Panc1 (cell line): Measurements from ENCODE around the gene TAS2R13. TPM values are rescaled to one million over a fixed set of nuclear protein-coding genes. Genes with fewer than 3 reads are reported as not detected.

Source experiments
- ATAC-seq: fragments of 200-7000 bp; cut with Tn5 transposase; 2 replicates; pipeline ENCODE4 v1.9.1; 2020; ENCODE audit warnings: mild to moderate bottlenecking, moderate library complexity
- BruUV-seq: library from RNA; stranded (reverse); fragments of 400-500 nt; replicated peaks from 2 replicates; lab custom pipeline; 2021; lab: Mats Ljungman, UMichigan
- CTCF ChIA-PET: fragments of 300-600 bp; sonication (Branson Sonifier 250); formaldehyde crosslinking; loops from one replicate; lab custom pipeline; 2022; ENCODE audit warnings: antibody characterized with exemption; lab: Charles Lee
- POLR2A ChIA-PET: fragments of 300-600 bp; sonication (Branson Sonifier 250); formaldehyde crosslinking; loops from one replicate; lab custom pipeline; 2022; ENCODE audit warnings: antibody characterized with exemption; lab: Charles Lee
- DNase-seq: peaks from one replicate; pipeline ENCODE4 v3.0.0-alpha.2; 2010; ENCODE audit warnings: low read depth, low spot score
- H3K27ac ChIP-seq: 2 replicates; pipeline ENCODE4 v1.5.1; 2011; ENCODE audit warnings: mild to moderate bottlenecking, low read length, inconsistent platforms
- H3K27me3 ChIP-seq: fragments of 200-500 bp; sonication (Bioruptor generic); 2 replicates; pipeline ENCODE4 v1.6.0; 2014; ENCODE audit warnings: low read length, inconsistent platforms; ENCODE audit not compliant: control insufficient read depth, insufficient read depth
- H3K36me3 ChIP-seq: fragments of 200-500 bp; sonication (Bioruptor generic); 2 replicates; pipeline ENCODE4 v1.5.1; 2014; ENCODE audit warnings: inconsistent platforms, mild to moderate bottlenecking, low read length, moderate library complexity; ENCODE audit not compliant: control insufficient read depth, insufficient read depth
- H3K4me1 ChIP-seq: 2 replicates; pipeline ENCODE4 v1.5.1; 2011; ENCODE audit warnings: inconsistent platforms, mild to moderate bottlenecking, low read length, moderate library complexity; ENCODE audit not compliant: control insufficient read depth, insufficient read depth
- H3K4me3 ChIP-seq, 2 experiments: 2 replicates each; pipeline ENCODE4 v1.5.1; 2011 to 2012; ENCODE audit warnings: low read depth in 2 of 2, low read length in 2 of 2, mild to moderate bottlenecking in 2 of 2, inconsistent platforms in 1 of 2, moderate library complexity in 1 of 2
- H3K9me3 ChIP-seq: fragments of 200-500 bp; sonication (Bioruptor generic); 2 replicates; pipeline ENCODE4 v1.5.1; 2014; ENCODE audit warnings: low read depth, mild to moderate bottlenecking, inconsistent platforms, low read length, moderate library complexity; ENCODE audit not compliant: control insufficient read depth, insufficient read depth
- CTCF ChIP-seq: fragments of 450-650 bp; IDR thresholded peaks from 2 replicates; pipeline ENCODE4 v1.5.1; 2017; ENCODE audit warnings: mild to moderate bottlenecking
- POLR2AphosphoS5 ChIP-seq: IDR thresholded peaks from 2 replicates; pipeline ENCODE4 v1.6.1; 2012; ENCODE audit warnings: mild to moderate bottlenecking, low read depth, low read length, moderate library complexity
- REST ChIP-seq, 2 experiments: IDR thresholded peaks; 2 replicates each; pipeline ENCODE4 v1.6.1; 2011 to 2012; ENCODE audit warnings: low read depth in 2 of 2, control low read depth in 1 of 2, low read length in 1 of 2, mild to moderate bottlenecking in 1 of 2, moderate library complexity in 1 of 2; ENCODE audit not compliant: insufficient read depth in 1 of 2
- SIN3A ChIP-seq: IDR thresholded peaks from 2 replicates; pipeline ENCODE4 v1.6.1; 2012; ENCODE audit warnings: low read depth, mild to moderate bottlenecking, low read length, moderate library complexity, borderline replicate concordance; ENCODE audit not compliant: insufficient read depth
- TCF7L2 ChIP-seq: IDR thresholded peaks from 2 replicates; pipeline ENCODE4 v1.6.1; 2011; ENCODE audit warnings: mild to moderate bottlenecking, low read depth, low read length, inconsistent platforms
- in situ Hi-C: cut with HindIII; loops from 2 replicates; pipeline ENCODE4 v1.10.0; 2016; ENCODE audit warnings: low sequenced_read_pairs, low pct_unique_long_range_greater_than_20kb
- intact Hi-C: fragments of 100-400 bp; cut with micrococcal nuclease; formaldehyde crosslinking; loops from one replicate; pipeline ENCODE4 v1.10.0; 2022; ENCODE audit not compliant: unreplicated experiment
- total RNA-seq: library from RNA; stranded (reverse); gene quantifications from one replicate; pipeline ENCODE4 v1.2.1, GENCODE V29; 2021; ENCODE audit not compliant: unreplicated experiment

Gene TAS2R13
- total RNA-seq, 1 experiment from 2014 or later = 0.39 TPM

GRCh38 chr12:10952645-10953044 lies 43.3 kb upstream of the TAS2R13 start:
- intact Hi-C loops = no loop called here
- Histone ChIP-seq H3K4me3 (no peak overlapping the region), H3K27me3 (no peaks in the 10 kb centered on the region), H3K9me3 (no peaks in the 10 kb centered on the region), H3K27ac (no peak overlapping the region), H3K4me1 (no peaks in the 10 kb centered on the region), H3K36me3 (no peaks in the 10 kb centered on the region)
- no TSS peak for BruUV-seq
- CTCF ChIA-PET = no interaction called here
- no peak for ATAC-seq
- in situ Hi-C loops = no loop called here
- no peak for DNase-seq
- POLR2A ChIA-PET = no interaction called here
- no peak for TF ChIP-seq CTCF
- no peak for TF ChIP-seq SIN3A
- TF ChIP-seq POLR2AphosphoS5 = no peak
- no peak for TF ChIP-seq REST (IDR thresholded peaks at IDR 0.05; ENCODE audit: insufficient read depth in 1 of 2, low read depth in 2 of 2, low read length in 1 of 2)
- no peak for TF ChIP-seq TCF7L2

- no peaks in the 10 kb centered on the region for H3K27me3 ChIP-seq
- H3K4me1 ChIP-seq = no peaks in the 10 kb centered on the region
- ChIA-PET CTCF (interaction anchor here (0.6 kb wide), 1 partner anchor 605 kb away, joined by 3 read pairs; no protein-coding TSS in a partner anchor), POLR2A (no interaction called here)
- in situ Hi-C loops (no loop called here), intact Hi-C loops (no loop called here)
- H3K36me3 ChIP-seq = no peaks in the 10 kb centered on the region
- no peak for ATAC-seq
- H3K27ac ChIP-seq = no peak overlapping the region
- no peaks in the 10 kb centered on the region for H3K9me3 ChIP-seq
- H3K4me3 ChIP-seq = no peak overlapping the region
- TF ChIP-seq TCF7L2 = no peak
- TF ChIP-seq SIN3A = no peak
- TF ChIP-seq POLR2AphosphoS5 = no peak
- no peak for TF ChIP-seq REST (IDR thresholded peaks at IDR 0.05; ENCODE audit: insufficient read depth in 1 of 2, low read depth in 2 of 2, low read length in 1 of 2)
- no peak for TF ChIP-seq CTCF
- BruUV-seq = no TSS peak
- no peak for DNase-seq
Observed at GRCh38 chr12:10943167-10943566, 33.8 kb upstream of the TAS2R13 start.
